NCI-H748 (cell line): ENCODE data around the gene AGO1.
"Not testable (repeated sequence)": the region's sequence is repeated elsewhere in the genome, so short reads cannot be mapped to it uniquely, and the experiment has no call there.

Experiments
- DNase-seq: peaks from one replicate; lab custom pipeline; 2025; ENCODE audit not compliant: unreplicated experiment; lab: John Stamatoyannopoulos, UW

Gene AGO1

DNA sequence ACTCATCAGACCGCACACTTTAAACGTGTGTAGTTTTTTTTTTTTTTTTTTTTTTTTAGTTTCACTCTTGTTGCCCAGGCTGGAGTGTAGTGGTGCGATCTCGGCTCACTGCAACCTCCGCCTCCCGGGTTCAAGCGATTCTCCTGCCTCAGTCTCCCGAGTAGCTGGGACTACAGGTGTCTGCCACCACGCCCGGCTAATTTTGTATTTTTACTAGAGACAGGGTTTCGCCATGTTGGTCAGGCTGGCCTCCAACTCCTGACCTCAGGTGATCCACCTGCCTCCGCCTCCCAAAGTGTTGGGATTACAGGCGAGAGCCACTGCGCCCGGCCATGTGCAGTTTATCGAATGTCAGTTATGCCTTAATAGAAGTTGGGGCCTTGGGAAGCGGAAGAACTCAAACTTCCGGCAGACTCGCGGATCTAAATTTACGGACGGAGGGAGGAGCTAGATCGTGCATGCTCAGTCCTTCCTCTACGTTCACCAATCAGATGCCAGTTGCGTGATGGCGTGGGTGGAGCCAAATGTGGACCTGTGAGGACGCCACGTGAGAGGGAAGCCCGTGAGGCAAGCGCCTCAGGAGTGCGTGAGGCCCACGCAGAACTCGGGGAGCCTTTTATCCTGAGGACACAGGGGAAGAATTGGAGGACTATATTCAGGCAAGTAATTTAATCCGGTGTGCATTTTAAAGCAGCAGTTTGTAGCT lies 13.6 kb upstream of the AGO1 start:
- DNase-seq, result not testable (repeated sequence)

DNA sequence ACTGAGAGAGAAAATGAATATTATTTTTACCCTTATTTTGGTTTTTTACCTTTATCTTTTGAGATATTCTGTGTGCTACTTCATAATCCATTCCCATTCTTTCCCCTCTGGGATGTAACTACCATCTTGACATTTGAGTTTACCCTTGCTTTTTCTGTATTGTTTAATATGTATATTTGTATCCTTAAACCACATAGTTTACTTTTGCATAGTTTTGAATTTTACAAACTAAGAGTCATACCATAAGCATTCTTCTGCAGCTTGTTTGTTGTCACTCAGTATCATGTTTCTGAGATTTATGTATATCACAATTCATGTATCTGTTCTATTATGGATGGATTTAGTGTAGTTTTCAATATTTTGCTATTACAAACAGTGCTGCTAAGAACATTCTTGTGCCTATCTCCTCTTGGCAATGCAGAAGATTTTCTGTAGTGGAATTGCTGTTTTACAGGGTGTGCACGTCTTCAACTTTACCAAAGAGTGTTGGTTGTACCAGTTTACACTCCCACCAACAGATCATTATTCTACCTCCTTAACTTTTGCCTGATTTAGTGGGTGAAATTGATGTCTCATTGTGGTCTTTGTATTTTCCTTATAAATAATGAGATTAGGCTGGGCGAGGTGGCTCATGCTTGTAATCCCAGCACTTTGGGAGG lies 12.2 kb upstream of the AGO1 start:
- DNase-seq, result no peak

DNA sequence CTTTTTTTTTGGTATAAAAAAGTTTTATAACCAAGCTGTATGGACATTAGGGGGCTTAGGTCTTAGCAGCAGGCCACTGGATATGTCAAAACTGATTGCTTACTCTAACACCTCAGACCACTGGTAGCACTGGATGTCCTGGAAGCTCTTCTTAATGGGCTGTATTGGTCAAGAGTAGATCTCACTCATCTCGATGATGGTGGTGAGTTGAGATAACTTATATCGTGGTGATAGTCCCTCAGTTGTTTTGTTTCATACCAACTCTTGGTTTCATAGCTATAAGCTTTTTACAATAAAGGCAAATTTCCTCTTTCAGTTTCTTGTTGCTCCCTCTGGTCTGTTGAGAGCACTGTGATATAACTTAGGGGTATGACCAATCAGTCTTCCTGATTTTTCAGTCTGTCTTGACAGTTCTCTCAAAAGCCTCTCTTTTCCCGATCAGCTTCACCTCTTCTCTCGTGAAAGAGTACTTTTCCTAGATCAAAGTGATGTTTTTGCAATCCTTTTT lies 9.7 kb upstream of the AGO1 start:
- DNase-seq, result no peak

DNA sequence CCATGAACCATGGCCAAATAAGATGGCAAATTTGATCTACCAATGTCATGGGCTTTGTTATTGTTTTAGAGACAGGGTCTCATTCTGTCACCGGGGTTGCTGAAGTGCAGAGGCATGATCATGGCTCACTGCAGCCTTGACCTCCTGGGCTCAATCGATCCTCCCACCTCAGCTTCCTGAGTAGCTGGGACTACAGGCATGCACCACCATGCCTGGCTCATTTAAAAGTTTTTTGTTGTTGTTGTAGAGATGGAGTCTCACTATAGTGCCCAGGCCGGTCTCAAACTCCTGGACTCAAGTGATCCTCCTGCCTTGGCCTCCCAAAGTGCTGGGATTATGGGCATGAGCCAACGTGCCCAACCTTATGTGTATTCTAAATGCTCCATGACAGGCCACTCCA lies 8.9 kb upstream of the AGO1 start:
- not testable (repeated sequence) for DNase-seq

DNA sequence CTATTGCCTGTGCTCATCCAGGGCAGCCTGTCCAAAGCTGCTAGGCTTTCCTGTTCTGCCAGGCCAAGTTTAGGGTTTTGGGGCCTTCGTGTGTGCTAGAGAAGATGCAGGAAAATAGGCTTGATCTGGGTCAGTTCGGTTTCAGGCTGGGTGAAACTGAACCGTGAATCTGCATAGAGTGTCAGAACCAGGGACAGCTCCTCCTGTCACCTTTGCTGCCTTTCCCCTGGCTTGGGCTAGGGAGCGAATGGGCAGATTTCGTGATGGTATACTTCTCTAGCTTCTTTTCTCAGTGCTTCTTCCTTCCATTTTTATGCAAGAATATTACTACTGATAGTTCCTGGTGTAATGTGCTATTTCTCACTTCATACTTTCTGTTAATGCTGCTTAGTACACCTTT lies 6.0 kb upstream of the AGO1 start:
- no peak for DNase-seq

DNA sequence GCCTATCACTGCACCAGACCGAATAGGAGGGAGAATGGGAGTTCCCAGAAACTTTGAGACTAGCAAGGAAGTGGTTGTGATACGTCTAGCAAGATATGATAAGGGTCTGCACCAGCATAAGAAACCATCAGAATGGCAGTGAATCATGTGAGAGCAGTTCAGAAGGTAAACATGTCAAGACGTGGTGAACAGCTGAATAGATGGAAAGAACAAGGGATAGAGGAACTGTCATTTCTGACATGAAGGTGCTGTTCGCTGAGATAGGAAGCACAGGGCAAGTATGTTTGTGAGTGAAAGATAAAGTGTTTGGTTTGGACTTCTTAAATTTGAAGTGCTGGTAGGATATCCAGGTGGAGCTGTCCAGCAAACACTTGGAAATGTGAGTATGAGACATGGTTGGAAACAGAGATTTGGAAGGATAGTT lies 1.1 kb upstream of the AGO1 start:
- DNase-seq, result no peak

DNA sequence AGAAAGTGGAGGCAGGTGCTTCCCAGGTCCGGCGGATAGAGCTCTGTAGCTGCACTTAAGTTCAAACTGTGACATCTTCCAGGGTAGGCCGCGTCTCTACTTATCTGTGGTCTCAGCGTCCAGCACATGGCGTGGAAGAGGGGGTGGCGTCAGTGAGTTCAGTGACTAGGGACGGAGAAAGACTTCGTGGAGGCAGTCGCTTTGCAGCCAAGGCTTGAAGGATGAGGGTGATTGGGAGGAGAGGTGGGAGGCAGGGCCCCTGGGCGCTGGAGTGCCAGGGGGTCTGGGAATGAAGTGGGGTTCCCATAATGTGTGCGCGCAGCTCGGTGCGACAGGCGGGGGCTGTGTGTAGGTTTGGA lies 444 bp upstream of the AGO1 start:
- no peak for DNase-seq

DNA sequence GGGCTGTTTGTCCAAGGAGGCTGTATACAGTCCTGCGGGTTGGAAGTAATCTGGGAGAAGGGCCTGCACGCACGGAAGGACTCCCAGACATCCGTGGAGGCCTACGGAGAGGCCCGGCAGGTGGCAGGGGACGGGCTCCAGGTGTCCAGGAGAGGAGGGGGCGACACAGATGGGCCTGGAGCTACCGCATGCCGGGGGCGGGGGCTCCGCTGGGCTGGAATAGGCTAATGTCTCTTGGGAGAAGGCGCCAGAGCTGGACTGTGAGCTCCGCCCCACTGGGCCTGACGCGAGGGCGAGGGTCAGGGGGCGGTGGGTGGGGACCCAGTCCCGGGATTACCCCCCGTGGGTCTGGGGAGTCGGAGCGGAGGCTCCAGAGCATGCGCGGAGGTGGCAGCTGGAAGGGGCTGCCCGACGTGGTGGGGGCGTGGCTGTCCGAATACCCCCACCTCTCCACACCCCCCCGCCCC lies 659 bp downstream of the AGO1 start:
- DNase-seq, result peak; percentile 72

DNA sequence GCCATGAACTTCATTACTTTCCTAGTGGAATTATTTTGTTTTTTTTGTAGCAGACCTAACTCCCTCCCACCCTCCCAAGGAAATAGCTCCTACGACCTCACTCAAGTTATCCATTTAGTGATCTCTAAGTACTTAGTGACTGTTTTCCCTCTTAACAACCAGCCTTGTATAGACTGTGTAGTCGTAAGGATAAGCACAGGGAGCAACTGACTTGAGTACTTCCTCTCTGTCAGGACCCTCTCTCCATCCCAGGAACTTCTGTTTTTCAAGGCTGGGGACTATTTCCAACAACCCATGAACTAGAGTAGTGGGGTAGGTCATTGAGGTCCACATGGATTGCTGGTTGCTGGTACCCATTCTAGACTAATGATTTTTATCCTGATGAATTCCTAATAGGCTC lies 1.9 kb downstream of the AGO1 start:
- no peak for DNase-seq

DNA sequence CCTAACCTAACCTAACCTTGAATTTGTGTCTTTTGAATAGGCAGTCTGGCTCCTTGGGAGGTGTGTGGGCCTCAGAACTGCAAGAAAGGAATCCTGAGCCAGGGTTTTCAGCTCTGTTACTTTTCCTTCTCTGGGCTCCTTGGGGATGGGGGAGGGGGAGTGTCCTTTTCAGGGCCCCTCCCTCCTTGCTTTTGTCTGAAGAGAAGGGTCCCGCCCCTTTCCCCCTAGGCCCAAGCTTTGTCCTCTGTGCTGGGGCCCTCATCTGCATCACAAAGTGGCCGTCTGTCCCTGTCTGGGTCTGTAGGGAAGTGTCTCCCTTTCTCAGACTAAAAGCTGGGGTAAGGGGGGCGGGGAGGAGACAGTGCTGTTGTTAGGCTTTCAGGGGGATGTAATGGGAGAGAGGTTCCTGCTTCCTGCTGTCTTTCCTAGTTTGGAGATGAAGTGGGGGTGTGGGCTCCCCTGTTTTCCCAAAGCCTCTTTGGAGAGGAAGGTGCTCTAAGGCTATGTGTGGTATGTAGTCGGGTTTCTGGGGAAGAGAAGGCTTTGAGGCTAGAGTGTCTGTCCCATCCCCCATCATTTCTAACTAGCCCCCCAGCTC lies 3.1 kb downstream of the AGO1 start:
- peak; percentile 8 for DNase-seq

DNA sequence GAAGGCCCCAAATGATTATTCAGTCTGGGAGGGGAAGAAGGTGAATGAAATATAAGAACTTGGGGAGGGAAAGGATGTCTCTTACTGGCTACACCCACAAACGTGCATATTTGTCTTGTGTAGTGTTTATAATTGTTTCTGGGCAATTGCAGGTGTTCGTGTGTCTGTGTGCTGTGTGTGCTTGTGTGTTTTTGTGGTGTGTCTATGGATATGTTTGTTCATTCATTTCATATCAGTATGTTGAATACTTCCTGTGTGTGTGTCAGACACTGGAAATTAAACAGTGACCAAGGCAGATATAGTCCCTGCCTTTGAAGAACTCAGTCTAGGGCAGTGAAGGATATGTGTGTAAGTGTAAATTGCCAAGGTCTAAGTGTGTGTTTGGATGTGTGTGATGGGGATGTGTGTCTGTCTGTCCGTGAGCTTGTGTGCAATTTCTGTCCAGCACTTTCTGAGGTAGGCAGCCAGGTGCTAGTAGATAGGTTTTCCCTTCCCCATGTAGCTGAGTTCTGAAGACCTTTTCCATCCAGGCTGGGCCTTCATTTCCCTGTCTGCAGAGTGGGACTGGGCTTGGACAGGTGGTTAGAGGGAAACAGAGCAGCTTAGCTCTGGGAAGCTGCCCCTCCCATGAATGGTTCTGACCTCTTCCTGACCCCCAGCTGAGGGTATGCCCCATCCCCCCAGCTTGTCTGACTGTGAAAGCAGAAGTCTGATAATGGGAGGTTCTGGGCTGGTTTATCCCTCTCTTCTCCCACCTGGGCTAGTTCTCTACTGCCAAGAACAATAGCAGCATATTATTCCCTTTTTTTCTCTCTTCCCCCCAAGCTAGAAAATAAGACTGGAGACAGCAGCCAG lies 3.8 kb downstream of the AGO1 start:
- DNase-seq, result no peak

DNA sequence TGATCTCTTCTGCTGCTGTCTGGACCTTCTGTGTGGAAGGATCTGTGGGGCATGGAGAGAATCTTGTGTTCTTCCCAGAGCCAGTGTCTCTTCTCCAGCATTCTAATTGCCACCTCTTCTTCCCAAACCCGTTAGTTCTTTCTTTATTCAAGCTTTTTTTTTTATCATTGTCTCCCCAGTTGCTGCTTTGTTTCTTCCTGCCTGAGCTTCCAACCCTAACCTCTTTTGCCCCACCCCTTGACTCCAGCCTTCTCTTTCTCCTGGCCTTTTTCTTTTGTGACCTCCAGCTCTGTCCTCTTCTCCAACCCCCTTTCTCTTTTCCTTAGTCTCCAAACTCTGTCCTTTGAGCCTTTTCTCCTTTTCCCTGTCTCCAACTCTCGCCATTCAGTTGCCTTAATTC lies 4.5 kb downstream of the AGO1 start:
- no peak for DNase-seq

DNA sequence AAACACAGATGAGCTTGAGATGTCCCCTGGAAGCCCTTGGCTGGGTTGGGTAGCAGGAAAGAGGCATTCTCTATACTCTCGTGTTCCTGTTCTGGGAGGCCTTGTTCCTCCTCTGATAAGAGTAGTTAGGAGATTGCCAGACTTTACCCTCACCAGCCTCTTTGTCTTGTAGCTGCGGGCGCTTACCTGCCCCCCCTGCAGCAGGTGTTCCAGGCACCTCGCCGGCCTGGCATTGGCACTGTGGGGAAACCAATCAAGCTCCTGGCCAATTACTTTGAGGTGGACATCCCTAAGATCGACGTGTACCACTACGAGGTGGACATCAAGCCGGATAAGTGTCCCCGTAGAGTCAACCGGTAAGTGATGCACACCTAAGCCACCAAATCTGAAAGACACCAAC lies 5.2 kb downstream of the AGO1 start:
- DNase-seq, result no peak

DNA sequence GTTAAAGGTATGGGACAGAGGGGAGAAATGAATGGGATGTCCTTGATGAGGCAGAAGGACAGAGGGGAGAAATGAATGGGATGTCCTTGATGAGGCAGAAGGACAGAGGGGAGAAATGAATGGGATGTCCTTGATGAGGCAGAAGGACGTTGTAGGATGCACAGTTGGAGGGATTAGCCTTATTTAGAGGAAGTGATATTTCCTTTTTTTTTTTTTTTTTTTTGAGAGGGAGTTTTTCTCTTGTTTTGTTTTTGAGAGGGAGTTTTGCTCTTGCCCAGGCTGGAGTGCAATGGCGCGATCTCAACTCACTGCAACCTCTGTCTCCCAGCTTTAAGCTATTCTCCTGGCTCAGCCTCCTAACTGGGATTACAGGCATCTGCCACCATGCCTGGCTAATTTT lies 6.0 kb downstream of the AGO1 start:
- not testable (repeated sequence) for DNase-seq

DNA sequence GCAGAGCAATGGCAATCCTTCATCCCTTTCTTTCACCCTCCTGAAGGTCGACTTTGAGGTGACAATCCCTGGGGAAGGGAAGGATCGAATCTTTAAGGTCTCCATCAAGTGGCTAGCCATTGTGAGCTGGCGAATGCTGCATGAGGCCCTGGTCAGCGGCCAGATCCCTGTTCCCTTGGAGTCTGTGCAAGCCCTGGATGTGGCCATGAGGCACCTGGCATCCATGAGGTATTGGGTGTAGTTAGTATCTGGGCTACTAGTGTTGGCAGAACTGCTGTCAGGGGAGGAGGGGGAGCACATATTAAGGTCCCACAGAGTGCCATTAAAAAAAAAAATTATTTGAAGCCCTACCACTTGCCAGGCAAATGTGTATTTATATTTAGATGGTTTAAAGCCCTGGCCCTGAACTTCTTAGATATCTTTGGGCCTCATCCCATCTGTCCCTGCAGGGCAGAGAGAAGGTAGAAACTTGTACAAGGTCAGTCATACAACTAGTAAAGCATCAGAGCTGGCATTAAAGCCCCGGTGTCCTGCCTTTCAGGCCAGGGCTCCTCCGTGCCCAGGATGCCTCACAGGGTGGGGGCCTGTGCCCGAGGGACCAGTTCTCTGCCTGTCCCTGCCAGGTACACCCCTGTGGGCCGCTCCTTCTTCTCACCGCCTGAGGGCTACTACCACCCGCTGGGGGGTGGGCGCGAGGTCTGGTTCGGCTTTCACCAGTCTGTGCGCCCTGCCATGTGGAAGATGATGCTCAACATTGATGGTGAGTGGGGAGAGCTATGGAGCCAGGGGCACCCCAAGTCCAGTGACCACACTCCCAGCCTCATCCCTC lies 10.3 kb downstream of the AGO1 start:
- DNase-seq, result no peak

DNA sequence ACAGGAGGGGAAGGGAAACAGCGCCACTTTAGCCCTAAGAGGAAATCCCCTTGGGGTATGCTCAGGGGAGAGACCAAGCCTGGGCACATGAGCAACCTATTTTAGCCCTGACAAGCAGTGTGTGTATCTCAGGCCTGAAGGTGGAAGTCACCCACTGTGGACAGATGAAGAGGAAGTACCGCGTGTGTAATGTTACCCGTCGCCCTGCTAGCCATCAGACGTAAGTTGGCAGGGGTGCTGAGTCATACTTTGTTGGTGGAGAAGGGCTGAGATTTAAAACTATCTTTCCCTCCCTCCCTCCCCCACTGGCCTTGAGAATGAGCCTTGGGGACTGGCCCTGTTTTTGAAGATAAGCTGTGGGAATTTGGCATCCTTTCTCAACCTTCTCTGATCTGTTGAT lies 11.2 kb downstream of the AGO1 start:
- no peak for DNase-seq

DNA sequence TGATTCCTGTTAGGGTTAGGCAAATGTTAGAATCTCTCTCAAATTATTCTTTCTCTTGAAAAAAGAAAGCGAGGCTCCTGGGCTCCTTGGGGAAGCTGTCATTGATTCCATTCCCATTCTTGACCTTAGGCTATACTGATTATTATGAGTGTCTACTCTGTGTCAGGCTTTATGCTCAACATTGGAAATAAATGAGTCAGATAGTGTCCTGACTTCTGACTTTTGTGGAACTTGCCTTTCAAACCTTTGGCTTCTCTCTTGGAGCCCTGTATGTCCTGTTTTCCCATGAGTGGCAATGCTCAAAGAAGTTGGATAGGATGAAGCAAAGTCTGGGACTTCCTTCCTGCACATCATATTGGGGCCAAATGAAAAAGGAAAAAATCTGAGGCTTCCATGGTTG lies 11.6 kb downstream of the AGO1 start:
- no peak for DNase-seq

DNA sequence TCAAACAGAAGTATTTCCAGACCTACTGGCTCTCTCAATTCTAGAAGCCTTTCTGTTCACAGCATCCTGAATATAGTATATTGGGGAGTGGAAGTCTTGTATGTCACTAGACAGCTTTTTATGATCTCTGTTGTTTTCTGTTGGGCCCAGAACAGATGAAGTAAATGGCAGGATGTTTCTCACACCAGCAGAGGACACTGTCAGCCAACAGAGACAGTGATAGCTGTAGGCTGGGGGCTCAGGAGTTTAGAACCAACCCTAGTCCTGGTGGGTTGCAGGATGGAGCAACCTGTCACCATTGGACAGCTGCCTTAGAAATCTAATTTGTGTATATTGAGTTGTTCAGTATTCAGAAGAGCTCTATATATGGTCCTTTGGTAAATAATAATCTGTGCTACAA lies 16.9 kb downstream of the AGO1 start:
- DNase-seq, result no peak

DNA sequence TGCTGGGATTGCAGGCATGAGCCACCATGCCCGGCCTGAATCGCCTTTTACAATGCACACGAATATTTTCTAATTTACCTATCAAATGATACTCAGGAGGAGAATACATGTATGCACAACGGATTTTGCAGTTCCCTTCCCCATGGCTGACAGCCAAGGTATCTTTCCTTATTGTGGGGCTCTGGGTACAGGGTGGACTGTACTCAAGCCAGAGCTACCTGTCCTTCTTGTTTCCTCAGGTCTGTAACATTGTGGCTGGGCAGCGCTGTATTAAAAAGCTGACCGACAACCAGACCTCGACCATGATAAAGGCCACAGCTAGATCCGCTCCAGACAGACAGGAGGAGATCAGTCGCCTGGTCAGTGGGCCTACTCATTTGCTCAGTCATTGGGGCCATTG lies 18.2 kb downstream of the AGO1 start:
- no peak for DNase-seq

DNA sequence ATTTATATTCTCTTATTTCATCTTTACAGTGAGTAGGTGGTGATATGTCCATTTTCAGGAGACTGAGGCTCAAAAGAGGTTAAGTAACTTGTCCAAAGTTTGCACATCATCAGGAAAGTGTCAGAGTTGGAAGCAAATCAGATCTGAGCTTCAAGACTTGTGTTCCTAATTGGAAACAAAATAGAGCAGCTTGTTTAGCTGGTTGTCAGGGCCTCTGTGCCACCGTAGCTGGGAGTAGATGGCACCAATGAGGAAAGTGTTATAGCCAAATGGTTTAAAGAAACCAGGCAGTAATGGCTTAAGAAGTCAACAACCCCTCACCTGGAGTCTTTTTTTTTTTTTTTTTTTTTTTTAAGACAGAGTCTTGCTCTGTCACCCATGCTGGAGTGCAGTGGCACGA lies 19.7 kb downstream of the AGO1 start:
- DNase-seq, result no peak

DNA sequence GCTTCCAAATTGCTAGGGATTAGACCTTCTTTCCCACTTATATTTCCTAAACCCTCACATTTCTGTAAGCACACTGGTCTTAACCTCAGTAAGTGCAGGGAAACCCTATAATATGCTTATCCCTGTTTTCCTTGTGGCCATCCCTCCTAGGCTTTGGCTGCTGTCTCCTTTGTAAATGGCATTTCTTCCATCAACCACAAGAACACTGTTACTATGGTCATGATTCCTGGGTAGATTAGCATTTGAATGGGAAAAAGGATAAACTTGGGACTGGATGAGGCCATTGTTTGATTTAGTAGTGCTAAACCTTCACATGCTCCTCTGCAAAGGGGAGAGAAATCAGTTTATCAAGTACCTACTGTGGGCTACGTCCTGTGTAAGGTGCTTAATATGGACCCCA lies 31.7 kb downstream of the AGO1 start:
- DNase-seq, result no peak
